Lower lobe of right lung (tissue), 2 donors: ENCODE results near the gene SCYL2. TPM values are rescaled to one million over a fixed set of nuclear protein-coding genes. Genes with fewer than 3 reads are reported as not detected.

ENCODE experiments used
- ATAC-seq, 2 donors: fragments of 200-7000 bp; cut with Tn5 transposase; one replicate each; pipeline ENCODE4 v1.9.1; 2020 to 2022; ENCODE audit warnings: mild to moderate bottlenecking in 2 of 2, moderate library complexity in 2 of 2
- DNase-seq: peaks from one replicate; pipeline ENCODE4 v3.0.0-alpha.2; 2020
- H3K27ac ChIP-seq: fragments of 200-600 bp; one replicate; pipeline ENCODE4 v1.8.0; 2022
- H3K27me3 ChIP-seq: fragments of 200-600 bp; one replicate; pipeline ENCODE4 v1.8.0; 2022; ENCODE audit warnings: low read depth
- H3K36me3 ChIP-seq: fragments of 200-600 bp; one replicate; pipeline ENCODE4 v1.8.0; 2022; ENCODE audit warnings: mild to moderate bottlenecking
- H3K4me1 ChIP-seq: fragments of 200-600 bp; one replicate; pipeline ENCODE4 v1.8.0; 2022
- H3K4me3 ChIP-seq: fragments of 200-600 bp; one replicate; pipeline ENCODE4 v1.8.0; 2022; ENCODE audit warnings: mild to moderate bottlenecking
- H3K9me3 ChIP-seq: fragments of 200-600 bp; one replicate; pipeline ENCODE4 v1.8.0; 2022
- CTCF ChIP-seq: fragments of 200-600 bp; IDR thresholded peaks from one replicate; pipeline ENCODE4 v1.8.0; 2022; ENCODE audit warnings: antibody characterized with exemption, mild to moderate bottlenecking
- intact Hi-C: fragments of 100-400 bp; cut with DNase I; formaldehyde crosslinking; loops from one replicate; pipeline ENCODE4 v1.11.0; 2022
- total RNA-seq: library from RNA; stranded (reverse); fragmentation: NEBNext Ultra II Directional; extraction: Animal tissue kit (Norgen Biotek cat#: 25700); gene quantifications from one replicate; pipeline ENCODE4 v1.2.1, GENCODE V29; 2021
- donor health status: DM: no; HTN: yes; CAD: no; lungs with severe emphysema.

SCYL2 gene
- total RNA-seq, 1 donor from 2014 or later, result 45.0 TPM

- ATAC-seq (no peak), DNase-seq (no peak)
- Histone ChIP-seq H3K4me3 (no peak overlapping the region), H3K9me3 (no peaks in the 10 kb centered on the region), H3K27me3 (no peaks in the 10 kb centered on the region), H3K4me1 (no peaks in the 10 kb centered on the region), H3K36me3 (no peaks in the 10 kb centered on the region), H3K27ac (no peak overlapping the region)
- intact Hi-C loops, result no loop called here
- TF ChIP-seq CTCF, result no peak
Observed at GRCh38 chr12:100383586-100384558, 116.9 kb downstream of the SCYL2 start.

GRCh38 chr12:100384559-100384935, 117.6 kb downstream of the SCYL2 start:
- Histone ChIP-seq H3K36me3 (no peaks in the 10 kb centered on the region), H3K4me1 (no peaks in the 10 kb centered on the region), H3K27me3 (no peaks in the 10 kb centered on the region), H3K9me3 (no peaks in the 10 kb centered on the region), H3K27ac (no peak overlapping the region), H3K4me3 (no peak overlapping the region)
- no peak for ATAC-seq
- intact Hi-C loops, result no loop called here
- DNase-seq, result no peak
- no peak for TF ChIP-seq CTCF

GRCh38 chr12:100388382-100388781, 121.4 kb downstream of the SCYL2 start:
- Histone ChIP-seq H3K9me3 (no peaks in the 10 kb centered on the region), H3K36me3 (no peaks in the 10 kb centered on the region), H3K4me3 (no peak overlapping the region), H3K27me3 (no peaks in the 10 kb centered on the region), H3K27ac (no peak overlapping the region), H3K4me1 (no peaks in the 10 kb centered on the region)
- DNase-seq (no peak), ATAC-seq (no peak)
- intact Hi-C loops, result no loop called here
- TF ChIP-seq CTCF, result no peak

Other genes with a start within 250 kb of the SCYL2 start
- gene BLTP3B, start 124.3 kb upstream of the SCYL2 start, total RNA-seq, result 24.2 TPM
- gene ACTR6, start 66.4 kb upstream of the SCYL2 start, total RNA-seq, result 23.8 TPM
- gene DEPDC4, start 98 bp upstream of the SCYL2 start, total RNA-seq, result 2.0 TPM
- gene SLC17A8, start 89.9 kb downstream of the SCYL2 start, total RNA-seq, result not detected
- gene NR1H4, start 206.7 kb downstream of the SCYL2 start, total RNA-seq, result not detected